Activated naive CD8-positive, alpha-beta T cell treated with anti-CD3 and anti-CD28 coated beads, Interleukin-2, amount 50 U/mL, for 24 hours (primary cell): ENCODE measurements around the gene CMPK2.
"Not testable (repeated sequence)": the region's sequence is repeated elsewhere in the genome, so short reads cannot be mapped to it uniquely, and the experiment has no call there.

Experiments used
- ATAC-seq: fragments of 150-1000 bp; cut with Tn5 transposase; one replicate; pipeline ENCODE4 v1.10.0; 2021
- DNase-seq: peaks from one replicate; pipeline ENCODE4 v3.0.0; 2021
- H3K27ac Mint-ChIP-seq: one replicate; pipeline ENCODE4 v1.8.0; 2021; ENCODE audit warnings: mild to moderate bottlenecking, mixed read lengths
- H3K27me3 Mint-ChIP-seq: one replicate; pipeline ENCODE4 v1.8.0; 2021; ENCODE audit warnings: mixed read lengths
- H3K36me3 Mint-ChIP-seq: one replicate; pipeline ENCODE4 v1.8.0; 2021; ENCODE audit warnings: low read depth, mixed read lengths
- H3K4me1 Mint-ChIP-seq: one replicate; pipeline ENCODE4 v1.8.0; 2021; ENCODE audit warnings: mixed read lengths
- H3K4me3 Mint-ChIP-seq: one replicate; pipeline ENCODE4 v1.8.0; 2021; ENCODE audit warnings: mild to moderate bottlenecking, moderate library complexity, mixed read lengths
- H3K9me3 Mint-ChIP-seq: one replicate; pipeline ENCODE4 v1.8.0; 2021; ENCODE audit warnings: mixed read lengths

Gene CMPK2

GRCh38 chr2:6866275-6866671 is 566 bp upstream of the CMPK2 start:
- peak; percentile 46 for ATAC-seq
- H3K4me1 Mint-ChIP-seq: peaks cover 16% of the 10 kb centered on the region

GRCh38 chr2:6864923-6865345 is 773 bp downstream of the CMPK2 start:
- H3K36me3 Mint-ChIP-seq: peaks cover 32% of the 10 kb centered on the region

More at GRCh38 chr2:6866275-6866671, 566 bp upstream of the CMPK2 start:
- H3K9me3 Mint-ChIP-seq: peaks cover 6% of the 10 kb centered on the region
- peaks cover 19% of the 10 kb centered on the region for H3K36me3 Mint-ChIP-seq
- H3K27me3 Mint-ChIP-seq: peaks cover 2% of the 10 kb centered on the region
- H3K4me3 Mint-ChIP-seq: peak overlapping the region; percentile 90
- DNase-seq: peak; percentile 29
- peak overlapping the region; percentile 94 for H3K27ac Mint-ChIP-seq

GRCh38 chr2:6864231-6864754 is 1.4 kb downstream of the CMPK2 start:
- Mint-ChIP-seq H3K4me1 (peaks cover 15% of the 10 kb centered on the region), H3K27me3 (peaks cover 2% of the 10 kb centered on the region), H3K27ac (peak overlapping the region; percentile 41), H3K9me3 (peaks cover 15% of the 10 kb centered on the region), H3K36me3 (peaks cover 38% of the 10 kb centered on the region), H3K4me3 (peak overlapping the region; percentile 72)
- no peak for ATAC-seq
- no peak for DNase-seq

More at GRCh38 chr2:6864923-6865345, 773 bp downstream of the CMPK2 start:
- Mint-ChIP-seq H3K4me3 (peak overlapping the region; percentile 72), H3K27me3 (peaks cover 2% of the 10 kb centered on the region), H3K4me1 (peaks cover 15% of the 10 kb centered on the region), H3K9me3 (peaks cover 15% of the 10 kb centered on the region), H3K27ac (no peak overlapping the region)
- DNase-seq: peak; percentile 38
- peak; percentile 9 for ATAC-seq

- Mint-ChIP-seq H3K27ac (no peak overlapping the region), H3K27me3 (peaks cover 2% of the 10 kb centered on the region), H3K4me3 (no peak overlapping the region), H3K4me1 (peaks cover 15% of the 10 kb centered on the region), H3K36me3 (peaks cover 43% of the 10 kb centered on the region), H3K9me3 (peaks cover 19% of the 10 kb centered on the region)
- DNase-seq (no peak), ATAC-seq (no peak)
Measured at GRCh38 chr2:6863792-6864191, 1.9 kb downstream of the CMPK2 start.

GRCh38 chr2:6860296-6860695 is 5.4 kb downstream of the CMPK2 start:
- peaks cover 54% of the 10 kb centered on the region for H3K36me3 Mint-ChIP-seq
- H3K4me1 Mint-ChIP-seq: peaks cover 7% of the 10 kb centered on the region
- peaks cover 30% of the 10 kb centered on the region for H3K9me3 Mint-ChIP-seq
- no peaks in the 10 kb centered on the region for H3K27me3 Mint-ChIP-seq
- no peak overlapping the region for H3K4me3 Mint-ChIP-seq
- ATAC-seq (no peak), DNase-seq (no peak)
- no peak overlapping the region for H3K27ac Mint-ChIP-seq

GRCh38 chr2:6858466-6859027 is 7.2 kb downstream of the CMPK2 start:
- DNase-seq, H3K4me1 Mint-ChIP-seq, H3K4me3 Mint-ChIP-seq, H3K27me3 Mint-ChIP-seq, H3K27ac Mint-ChIP-seq, ATAC-seq: not testable (repeated sequence)
- peaks cover 57% of the 10 kb centered on the region for H3K36me3 Mint-ChIP-seq
- peaks cover 30% of the 10 kb centered on the region for H3K9me3 Mint-ChIP-seq

- ATAC-seq (no peak), DNase-seq (no peak)
- H3K27ac Mint-ChIP-seq: no peak overlapping the region
- H3K9me3 Mint-ChIP-seq: peaks cover 27% of the 10 kb centered on the region
- no peaks in the 10 kb centered on the region for H3K4me1 Mint-ChIP-seq
- no peak overlapping the region for H3K4me3 Mint-ChIP-seq
- peaks cover 54% of the 10 kb centered on the region for H3K36me3 Mint-ChIP-seq
- H3K27me3 Mint-ChIP-seq: no peaks in the 10 kb centered on the region
Measured at GRCh38 chr2:6856548-6856920, 9.2 kb downstream of the CMPK2 start.

- Mint-ChIP-seq H3K9me3 (peaks cover 22% of the 10 kb centered on the region), H3K36me3 (peaks cover 49% of the 10 kb centered on the region), H3K4me3 (no peak overlapping the region), H3K27ac (no peak overlapping the region), H3K27me3 (no peaks in the 10 kb centered on the region), H3K4me1 (no peaks in the 10 kb centered on the region)
- DNase-seq (no peak), ATAC-seq (no peak)
Measured at GRCh38 chr2:6855860-6856547, 9.7 kb downstream of the CMPK2 start.

- no peaks in the 10 kb centered on the region for H3K4me1 Mint-ChIP-seq
- ATAC-seq (no peak), DNase-seq (no peak)
- H3K4me3 Mint-ChIP-seq: no peak overlapping the region
- peaks cover 19% of the 10 kb centered on the region for H3K9me3 Mint-ChIP-seq
- no peaks in the 10 kb centered on the region for H3K27me3 Mint-ChIP-seq
- peaks cover 48% of the 10 kb centered on the region for H3K36me3 Mint-ChIP-seq
- no peak overlapping the region for H3K27ac Mint-ChIP-seq
Measured at GRCh38 chr2:6854416-6854815, 11.3 kb downstream of the CMPK2 start.

- no peak for DNase-seq
- Mint-ChIP-seq H3K27ac (no peak overlapping the region), H3K27me3 (no peaks in the 10 kb centered on the region), H3K4me3 (no peak overlapping the region), H3K36me3 (peaks cover 50% of the 10 kb centered on the region), H3K9me3 (peaks cover 22% of the 10 kb centered on the region), H3K4me1 (peaks cover 8% of the 10 kb centered on the region)
- no peak for ATAC-seq
Measured at GRCh38 chr2:6852195-6852594, 13.5 kb downstream of the CMPK2 start.

GRCh38 chr2:6846967-6847681 is 18.6 kb downstream of the CMPK2 start:
- H3K27me3 Mint-ChIP-seq: no peaks in the 10 kb centered on the region
- no peak for ATAC-seq
- no peak for DNase-seq
- no peak overlapping the region for H3K27ac Mint-ChIP-seq
- peaks cover 55% of the 10 kb centered on the region for H3K9me3 Mint-ChIP-seq
- H3K4me3 Mint-ChIP-seq: no peak overlapping the region
- H3K36me3 Mint-ChIP-seq: peaks cover 72% of the 10 kb centered on the region
- H3K4me1 Mint-ChIP-seq: peaks cover 15% of the 10 kb centered on the region

- H3K27me3 Mint-ChIP-seq: no peaks in the 10 kb centered on the region
- no peak overlapping the region for H3K4me3 Mint-ChIP-seq
- H3K4me1 Mint-ChIP-seq: peaks cover 15% of the 10 kb centered on the region
- ATAC-seq: peak; percentile 80
- peaks cover 71% of the 10 kb centered on the region for H3K36me3 Mint-ChIP-seq
- DNase-seq: no peak
- H3K27ac Mint-ChIP-seq: no peak overlapping the region
- H3K9me3 Mint-ChIP-seq: peaks cover 55% of the 10 kb centered on the region
Measured at GRCh38 chr2:6846540-6846939, 19.2 kb downstream of the CMPK2 start.

GRCh38 chr2:6845903-6846302 is 19.8 kb downstream of the CMPK2 start:
- Mint-ChIP-seq H3K4me3 (no peak overlapping the region), H3K27ac (no peak overlapping the region), H3K36me3 (peaks cover 69% of the 10 kb centered on the region), H3K9me3 (peaks cover 60% of the 10 kb centered on the region), H3K27me3 (no peaks in the 10 kb centered on the region), H3K4me1 (peaks cover 15% of the 10 kb centered on the region)
- DNase-seq: no peak
- no peak for ATAC-seq

- Mint-ChIP-seq H3K9me3 (peaks cover 61% of the 10 kb centered on the region), H3K27me3 (no peaks in the 10 kb centered on the region), H3K27ac (no peak overlapping the region), H3K36me3 (peaks cover 67% of the 10 kb centered on the region), H3K4me1 (peaks cover 15% of the 10 kb centered on the region), H3K4me3 (no peak overlapping the region)
- no peak for ATAC-seq
- DNase-seq: no peak
Measured at GRCh38 chr2:6845312-6845711, 20.4 kb downstream of the CMPK2 start.
